IMR-90 (cell line): ENCODE measurements around the gene IL1F10. TPM values are rescaled to one million over a fixed set of nuclear protein-coding genes. Genes with fewer than 3 reads are reported as not detected.

Source experiments
- ATAC-seq: fragments of 200-7000 bp; cut with Tn5 transposase; 2 replicates; pipeline ENCODE4 v1.9.1; 2020; ENCODE audit warnings: low read depth, mild to moderate bottlenecking, moderate library complexity
- BruUV-seq: library from RNA; stranded (reverse); fragments of 400-500 nt; replicated peaks from 2 replicates; lab custom pipeline; 2021; lab: Mats Ljungman, UMichigan
- CTCF ChIA-PET: fragments of 300-600 bp; formaldehyde crosslinking; extraction: SDS; loops from one replicate; lab custom pipeline; 2021; ENCODE audit warnings: antibody characterized with exemption; lab: Yijun Ruan, JAX
- POLR2A ChIA-PET: fragments of 300-600 bp; sonication (Branson Sonifier 250); formaldehyde crosslinking; loops from one replicate; lab custom pipeline; 2022; ENCODE audit warnings: antibody characterized with exemption; ENCODE audit not compliant: unreplicated experiment; lab: Charles Lee
- DNase-seq: peaks from one replicate; pipeline ENCODE4 v3.0.0; 2013
- H2AFZ ChIP-seq: replicated peaks from 2 replicates; pipeline ENCODE3; 2013; ENCODE audit warnings: low read length, mild to moderate bottlenecking; ENCODE audit not compliant: poor library complexity
- H2AK5ac ChIP-seq: 2 replicates; pipeline ENCODE4 v1.6.1; 2013; ENCODE audit warnings: low read depth, low read length, inconsistent platforms
- H2AK9ac ChIP-seq: replicated peaks from 2 replicates; pipeline ENCODE3; 2013; ENCODE audit warnings: mild to moderate bottlenecking, low read depth, low read length, moderate library complexity; ENCODE audit not compliant: poor library complexity
- H2BK120ac ChIP-seq: 2 replicates; pipeline ENCODE4 v1.6.1; 2013; ENCODE audit warnings: low read depth, low read length, inconsistent platforms
- H2BK15ac ChIP-seq: 3 replicates; pipeline ENCODE4 v1.6.1; 2013; ENCODE audit warnings: low read depth, low read length, inconsistent platforms
- H2BK20ac ChIP-seq: 2 replicates; pipeline ENCODE4 v1.6.1; 2013; ENCODE audit warnings: low read depth, mild to moderate bottlenecking, inconsistent platforms, low read length, moderate library complexity
- H2BK5ac ChIP-seq: 2 replicates; pipeline ENCODE4 v1.6.1; 2013; ENCODE audit warnings: mild to moderate bottlenecking, low read depth, low read length, inconsistent platforms; ENCODE audit not compliant: poor library complexity, severe bottlenecking
- H3K14ac ChIP-seq: replicated peaks from 2 replicates; pipeline ENCODE4 v1.6.1; 2013; ENCODE audit warnings: low read depth, low read length, inconsistent platforms
- H3K18ac ChIP-seq: 2 replicates; pipeline ENCODE4 v1.6.1; 2013; ENCODE audit warnings: low read depth, low read length, control low read depth
- H3K23ac ChIP-seq: 2 replicates; pipeline ENCODE4 v1.6.1; 2013; ENCODE audit warnings: low read depth, low read length, inconsistent platforms
- H3K27ac ChIP-seq: 2 replicates; pipeline ENCODE4 v1.5.1; 2013; ENCODE audit warnings: mild to moderate bottlenecking, control low read depth, low read length; ENCODE audit not compliant: insufficient read depth
- H3K27me3 ChIP-seq: 2 replicates; pipeline ENCODE4 v1.6.1; 2013; ENCODE audit warnings: low read length; ENCODE audit not compliant: control insufficient read depth, insufficient read depth
- H3K36me3 ChIP-seq: 2 replicates; pipeline ENCODE4 v1.6.1; 2013; ENCODE audit warnings: low read length, mixed read lengths; ENCODE audit not compliant: control insufficient read depth, insufficient read depth
- H3K4ac ChIP-seq: 2 replicates; pipeline ENCODE4 v1.6.1; 2013; ENCODE audit warnings: low read depth, low read length, inconsistent platforms
- H3K4me1 ChIP-seq: 2 replicates; pipeline ENCODE4 v1.6.1; 2013; ENCODE audit warnings: low read length, mixed read lengths; ENCODE audit not compliant: control insufficient read depth, insufficient read depth
- H3K4me2 ChIP-seq: 2 replicates; pipeline ENCODE4 v1.6.1; 2013; ENCODE audit warnings: low read depth, mild to moderate bottlenecking, control low read depth, low read length, moderate library complexity
- H3K4me3 ChIP-seq: 2 replicates; pipeline ENCODE4 v1.5.1; 2013; ENCODE audit warnings: low read depth, mild to moderate bottlenecking, control low read depth, low read length, moderate library complexity; ENCODE audit not compliant: insufficient read depth
- H3K56ac ChIP-seq: 2 replicates; pipeline ENCODE4 v1.6.1; 2013; ENCODE audit warnings: low read length, inconsistent platforms; ENCODE audit not compliant: insufficient read depth; ENCODE audit errors: extremely low read depth
- H3K79me1 ChIP-seq, 2 experiments: 2 replicates each; pipeline ENCODE4 v1.6.1; 2013; ENCODE audit warnings: low read length in 2 of 2, inconsistent platforms in 1 of 2, low read depth in 1 of 2
- H3K9ac ChIP-seq: 2 replicates; pipeline ENCODE4 v1.6.1; 2013; ENCODE audit warnings: low read depth, low read length, control low read depth
- H3K9me1 ChIP-seq: 2 replicates; pipeline ENCODE4 v1.6.1; 2013; ENCODE audit warnings: low read length, inconsistent platforms; ENCODE audit not compliant: insufficient read depth
- H3K9me3 ChIP-seq: 2 replicates; pipeline ENCODE4 v1.6.1; 2013; ENCODE audit warnings: low read length; ENCODE audit not compliant: control insufficient read depth, insufficient read depth
- H4K20me1 ChIP-seq: 2 replicates; pipeline ENCODE4 v1.6.1; 2013; ENCODE audit warnings: low read length, inconsistent platforms; ENCODE audit not compliant: insufficient read depth
- H4K5ac ChIP-seq: 2 replicates; pipeline ENCODE4 v1.6.1; 2013; ENCODE audit warnings: mild to moderate bottlenecking, low read depth, low read length, control low read depth
- H4K8ac ChIP-seq, 2 experiments: 2 replicates each; pipeline ENCODE4 v1.6.1; 2013; ENCODE audit warnings: low read depth in 2 of 2, low read length in 2 of 2, control low read depth in 1 of 2, inconsistent platforms in 1 of 2
- H4K91ac ChIP-seq: 2 replicates; pipeline ENCODE4 v1.6.1; 2013; ENCODE audit warnings: low read depth, low read length, inconsistent platforms; ENCODE audit not compliant: insufficient read depth
- BHLHE40 ChIP-seq: fragments of 150-350 bp; IDR thresholded peaks from 2 replicates; pipeline ENCODE4 v1.6.1; 2016; ENCODE audit warnings: mild to moderate bottlenecking, low read depth, low read length
- CEBPB ChIP-seq: IDR thresholded peaks from 2 replicates; pipeline ENCODE4 v1.6.1; 2012; ENCODE audit warnings: low read depth, low read length, improper control_type of control experiment
- FOS ChIP-seq: fragments of 150-350 bp; IDR thresholded peaks from 2 replicates; pipeline ENCODE4 v1.6.1; 2016; ENCODE audit warnings: low read depth, low read length
- MAZ ChIP-seq: IDR thresholded peaks from 2 replicates; pipeline ENCODE4 v1.6.1; 2012; ENCODE audit warnings: low read depth, mild to moderate bottlenecking, low read length, improper control_type of control experiment, moderate library complexity, borderline replicate concordance
- NFE2L2 ChIP-seq: fragments of 150-350 bp; IDR thresholded peaks from 2 replicates; pipeline ENCODE4 v1.6.1; 2016; ENCODE audit warnings: low read depth, mild to moderate bottlenecking, low read length
- RCOR1 ChIP-seq: IDR thresholded peaks from 2 replicates; pipeline ENCODE4 v1.6.1; 2012; ENCODE audit warnings: mild to moderate bottlenecking, low read length, improper control_type of control experiment; ENCODE audit not compliant: insufficient replicate concordance
- RFX5 ChIP-seq: IDR thresholded peaks from 2 replicates; pipeline ENCODE4 v1.8.0; 2012; ENCODE audit warnings: low read depth, mild to moderate bottlenecking, low read length, moderate library complexity
- WGBS, 2 experiments: methylation state at CpG; one replicate each; pipeline versions ENCODE4 v1.1.5 to v1.1.7; 2013; ENCODE audit warnings: missing lambda C conversion rate in 2 of 2; ENCODE audit not compliant: insufficient read length in 1 of 2; ENCODE audit errors: extremely low coverage in 2 of 2; 5-methylcytosine and 5-hydroxymethylcytosine counted together
- dilution Hi-C: fragments of 300-500 bp; cut with HindIII; formaldehyde crosslinking; loops from one replicate; pipeline ENCODE4 v1.14.3; 2018; ENCODE audit warnings: low sequenced_read_pairs; ENCODE audit not compliant: unreplicated experiment
- in situ Hi-C: fragments of 300-500 bp; cut with MboI; formaldehyde crosslinking; loops from 3 replicates; pipeline ENCODE4 v1.14.3; 2019; ENCODE audit warnings: low sequenced_read_pairs, inconsistent platforms, mixed read lengths
- intact Hi-C: fragments of 100-400 bp; cut with micrococcal nuclease; formaldehyde crosslinking; loops from 2 replicates; pipeline ENCODE4 v1.10.0; 2022
- polyA plus RNA-seq, 3 experiments: library from polyadenylated mRNA; depleted of rRNA; stranded (reverse); fragments of >200 nt; gene quantifications; 2 replicates each; pipeline ENCODE4 v1.2.3, GENCODE V29; 2012; ENCODE audit warnings: low replicate concordance in 1 of 3
- total RNA-seq: library from RNA; depleted of rRNA; stranded (reverse); fragments of >200 nt; gene quantifications from 2 replicates; pipeline ENCODE4 v1.2.3, GENCODE V29; 2012
- TF ChIP-seq, protein P1 (sequence below): fragments of 150-350 bp; IDR thresholded peaks from 2 replicates; pipeline ENCODE4 v1.6.1; 2016; ENCODE audit warnings: low read depth, mild to moderate bottlenecking, low read length, moderate library complexity, borderline replicate concordance
- TF ChIP-seq, protein P2 (sequence below): conservative IDR thresholded peaks from 2 replicates; pipeline ENCODE4 v1.5.1; 2012; ENCODE audit warnings: mild to moderate bottlenecking, low read depth, low read length, improper control_type of control experiment

Gene IL1F10
- total and polyA plus RNA-seq, 2 of the 4 experiments (the other 2 are of a cell fraction) = not detected

DNA sequence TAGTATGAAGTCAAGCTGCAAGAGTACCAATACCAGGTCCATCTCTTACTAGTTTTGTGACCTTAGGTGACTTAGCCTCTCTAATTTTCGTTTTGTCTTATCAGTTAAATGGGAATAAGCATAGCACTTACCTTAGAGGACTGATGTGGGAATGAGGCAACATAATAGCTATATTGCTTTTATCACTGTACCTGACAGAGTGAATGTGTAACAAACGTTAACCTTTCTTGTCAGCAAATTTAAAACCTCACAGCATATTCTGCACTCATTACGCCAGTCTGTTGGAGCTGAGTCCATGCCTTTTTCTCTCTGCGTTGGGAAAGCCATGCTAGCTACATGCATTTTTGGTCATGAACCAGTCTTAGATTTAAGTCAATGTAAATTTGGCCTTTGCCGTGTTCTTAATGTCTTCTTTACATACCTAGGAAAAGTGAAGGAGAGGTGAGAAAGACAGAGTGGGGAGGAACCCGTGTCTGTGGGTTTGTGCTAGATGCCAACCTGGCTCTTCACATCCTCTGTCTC lies 15.3 kb upstream of the IL1F10 start, which contains the start of gene IL36B:
Gene IL36B, minus strand, starts transcription at position 472 of the 522 bp plus-strand sequence.
- Histone ChIP-seq H3K9me3 (no peaks in the 10 kb centered on the region; the same call in 1 of the 2 replicates), H3K4me3 (no peak within 1 kb of the TSS), H2BK5ac (no peak within 1 kb of the TSS), H2BK120ac (no peak within 1 kb of the TSS), H3K9me1 (no peaks in the 10 kb centered on the region), H3K9ac (no peak within 1 kb of the TSS), H4K20me1 (no peaks in the 10 kb centered on the region), H2BK15ac (no peak within 1 kb of the TSS), H2AFZ (no peak within 1 kb of the TSS), H3K56ac (no peak within 1 kb of the TSS), H4K5ac (no peak within 1 kb of the TSS), H3K36me3 (no peaks in the 10 kb centered on the region), H4K8ac (no peak within 1 kb of the TSS), H3K4me2 (no peak within 1 kb of the TSS), H2BK20ac (no peak within 1 kb of the TSS), H3K14ac (no peak within 1 kb of the TSS), H3K27me3 (no peaks in the 10 kb centered on the region), H2AK5ac (no peak within 1 kb of the TSS), H3K27ac (no peak within 1 kb of the TSS), H4K91ac (no peak within 1 kb of the TSS), H3K4ac (no peak within 1 kb of the TSS), H3K18ac (no peak within 1 kb of the TSS), H3K4me1 (no peaks in the 10 kb centered on the region), H3K23ac (no peak within 1 kb of the TSS), H2AK9ac (no peak within 1 kb of the TSS), H3K79me1 (no peaks in the 10 kb centered on the region)
- ChIA-PET POLR2A (no interaction called here), CTCF (no interaction called here)
- ATAC-seq (no peak), DNase-seq (no peak)
- TF ChIP-seq, protein P1, sequence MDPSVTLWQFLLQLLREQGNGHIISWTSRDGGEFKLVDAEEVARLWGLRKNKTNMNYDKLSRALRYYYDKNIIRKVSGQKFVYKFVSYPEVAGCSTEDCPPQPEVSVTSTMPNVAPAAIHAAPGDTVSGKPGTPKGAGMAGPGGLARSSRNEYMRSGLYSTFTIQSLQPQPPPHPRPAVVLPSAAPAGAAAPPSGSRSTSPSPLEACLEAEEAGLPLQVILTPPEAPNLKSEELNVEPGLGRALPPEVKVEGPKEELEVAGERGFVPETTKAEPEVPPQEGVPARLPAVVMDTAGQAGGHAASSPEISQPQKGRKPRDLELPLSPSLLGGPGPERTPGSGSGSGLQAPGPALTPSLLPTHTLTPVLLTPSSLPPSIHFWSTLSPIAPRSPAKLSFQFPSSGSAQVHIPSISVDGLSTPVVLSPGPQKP = no peak
- TF ChIP-seq RCOR1 (no peak), MAZ (no peak), CEBPB (no peak), BHLHE40 (no peak), RFX5 (no peak), NFE2L2 (no peak), FOS (no peak)
- TF ChIP-seq, protein P2, sequence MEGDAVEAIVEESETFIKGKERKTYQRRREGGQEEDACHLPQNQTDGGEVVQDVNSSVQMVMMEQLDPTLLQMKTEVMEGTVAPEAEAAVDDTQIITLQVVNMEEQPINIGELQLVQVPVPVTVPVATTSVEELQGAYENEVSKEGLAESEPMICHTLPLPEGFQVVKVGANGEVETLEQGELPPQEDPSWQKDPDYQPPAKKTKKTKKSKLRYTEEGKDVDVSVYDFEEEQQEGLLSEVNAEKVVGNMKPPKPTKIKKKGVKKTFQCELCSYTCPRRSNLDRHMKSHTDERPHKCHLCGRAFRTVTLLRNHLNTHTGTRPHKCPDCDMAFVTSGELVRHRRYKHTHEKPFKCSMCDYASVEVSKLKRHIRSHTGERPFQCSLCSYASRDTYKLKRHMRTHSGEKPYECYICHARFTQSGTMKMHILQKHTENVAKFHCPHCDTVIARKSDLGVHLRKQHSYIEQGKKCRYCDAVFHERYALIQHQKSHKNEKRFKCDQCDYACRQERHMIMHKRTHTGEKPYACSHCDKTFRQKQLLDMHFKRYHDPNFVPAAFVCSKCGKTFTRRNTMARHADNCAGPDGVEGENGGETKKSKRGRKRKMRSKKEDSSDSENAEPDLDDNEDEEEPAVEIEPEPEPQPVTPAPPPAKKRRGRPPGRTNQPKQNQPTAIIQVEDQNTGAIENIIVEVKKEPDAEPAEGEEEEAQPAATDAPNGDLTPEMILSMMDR = no peak
- no TSS peak for BruUV-seq
- in situ Hi-C loops = no loop called here
- intact Hi-C loops = no loop called here
- WGBS, 2 experiments = no CpG with 5 or more reads among the region's 6 CpGs
- dilution Hi-C loops = no loop called here
